ENCODE measurements around the gene FKBP4.

DNA sequence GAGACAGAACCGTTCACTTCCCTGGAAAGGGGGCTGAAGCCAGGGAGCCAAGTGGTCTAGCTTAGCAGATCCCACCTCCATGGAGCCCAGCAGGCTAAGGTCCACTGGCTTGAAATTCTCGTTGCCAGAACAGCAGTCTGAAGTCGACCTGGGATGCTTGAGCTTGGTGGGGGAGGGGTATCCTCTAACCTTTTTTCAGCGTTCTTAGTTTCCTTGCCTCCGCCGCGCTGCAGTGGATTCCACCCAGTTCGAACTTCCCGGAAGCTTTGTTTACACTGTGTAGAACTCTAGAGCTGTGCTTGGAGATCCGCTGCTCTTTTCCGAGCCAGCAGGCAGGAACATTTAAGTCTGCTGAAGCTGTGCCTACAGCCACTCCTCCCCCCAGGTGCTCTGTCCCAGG is 45.2 kb upstream of the FKBP4 start:
- TF ChIP-seq POLR2A (IDR thresholded peaks at IDR 0.05; ENCODE audit: low read depth) (no peak), POLR2AphosphoS5 (IDR thresholded peaks at IDR 0.05) (no peak), EP300 (IDR thresholded peaks at IDR 0.05) (no peak)
- TF ChIP-seq, protein P1, sequence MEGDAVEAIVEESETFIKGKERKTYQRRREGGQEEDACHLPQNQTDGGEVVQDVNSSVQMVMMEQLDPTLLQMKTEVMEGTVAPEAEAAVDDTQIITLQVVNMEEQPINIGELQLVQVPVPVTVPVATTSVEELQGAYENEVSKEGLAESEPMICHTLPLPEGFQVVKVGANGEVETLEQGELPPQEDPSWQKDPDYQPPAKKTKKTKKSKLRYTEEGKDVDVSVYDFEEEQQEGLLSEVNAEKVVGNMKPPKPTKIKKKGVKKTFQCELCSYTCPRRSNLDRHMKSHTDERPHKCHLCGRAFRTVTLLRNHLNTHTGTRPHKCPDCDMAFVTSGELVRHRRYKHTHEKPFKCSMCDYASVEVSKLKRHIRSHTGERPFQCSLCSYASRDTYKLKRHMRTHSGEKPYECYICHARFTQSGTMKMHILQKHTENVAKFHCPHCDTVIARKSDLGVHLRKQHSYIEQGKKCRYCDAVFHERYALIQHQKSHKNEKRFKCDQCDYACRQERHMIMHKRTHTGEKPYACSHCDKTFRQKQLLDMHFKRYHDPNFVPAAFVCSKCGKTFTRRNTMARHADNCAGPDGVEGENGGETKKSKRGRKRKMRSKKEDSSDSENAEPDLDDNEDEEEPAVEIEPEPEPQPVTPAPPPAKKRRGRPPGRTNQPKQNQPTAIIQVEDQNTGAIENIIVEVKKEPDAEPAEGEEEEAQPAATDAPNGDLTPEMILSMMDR (IDR thresholded peaks at IDR 0.05) = no peak
